Activated CD4-positive, alpha-beta memory T cell treated with anti-CD3 and anti-CD28 coated beads, Interleukin-2, amount 10 ng/mL, durations not matched to agents 7 days and 5 days (primary cell): ENCODE measurements around the gene CSF2. TPM values are rescaled to one million over a fixed set of nuclear protein-coding genes. Genes with fewer than 3 reads are reported as not detected.

Experiments used
- CTCF ChIA-PET: fragments of 350-600 bp; sonication (Branson Sonifier 250); formaldehyde crosslinking; loops from one replicate; lab custom pipeline; 2021; ENCODE audit warnings: antibody characterized with exemption, inconsistent platforms; lab: Charles Lee
- POLR2A ChIA-PET: fragments of 350-600 bp; sonication (Branson Sonifier 250); formaldehyde crosslinking; loops from one replicate; lab custom pipeline; 2021; ENCODE audit warnings: antibody characterized with exemption; lab: Charles Lee
- DNase-seq: peaks from one replicate; pipeline ENCODE4 v3.0.0-alpha.2; 2020
- H3K27ac Mint-ChIP-seq: one replicate; pipeline ENCODE4 v1.8.0; 2021; ENCODE audit warnings: mild to moderate bottlenecking, mixed read lengths
- H3K27me3 Mint-ChIP-seq: one replicate; pipeline ENCODE4 v1.8.0; 2021; ENCODE audit warnings: mixed read lengths
- H3K36me3 Mint-ChIP-seq: one replicate; pipeline ENCODE4 v1.8.0; 2021; ENCODE audit warnings: low read depth, mixed read lengths
- H3K4me1 Mint-ChIP-seq: one replicate; pipeline ENCODE4 v1.8.0; 2021; ENCODE audit warnings: mixed read lengths
- H3K4me3 Mint-ChIP-seq: one replicate; pipeline ENCODE4 v1.8.0; 2021; ENCODE audit warnings: mild to moderate bottlenecking, mixed read lengths
- H3K9me3 Mint-ChIP-seq: one replicate; pipeline ENCODE4 v1.8.0; 2021; ENCODE audit warnings: mixed read lengths
- total RNA-seq, 2 experiments: library from RNA; stranded (reverse); gene quantifications; one replicate each; pipeline ENCODE4 v1.2.3, GENCODE V29; 2021

CSF2 gene
- total RNA-seq, 2 experiments from 2014 or later = 30.8 to 32.7 TPM

- CTCF ChIA-PET = interaction anchor here (1.8 kb wide), 1 partner anchor 49 kb away, joined by 9 read pairs; no protein-coding TSS in a partner anchor
- H3K9me3 Mint-ChIP-seq = no peaks in the 10 kb centered on the region
- no peak overlapping the region for H3K4me3 Mint-ChIP-seq
- H3K4me1 Mint-ChIP-seq = peaks cover 64% of the 10 kb centered on the region
- H3K27me3 Mint-ChIP-seq = peaks cover 26% of the 10 kb centered on the region
- no peaks in the 10 kb centered on the region for H3K36me3 Mint-ChIP-seq
- H3K27ac Mint-ChIP-seq = peak overlapping the region; percentile 70
- peak; percentile 15 for DNase-seq
- POLR2A ChIA-PET = interaction anchor here (1.0 to 2.5 kb wide), 4 partner anchors 29 to 83 kb away, joined by 3 to 15 read pairs (median 9); no protein-coding TSS in a partner anchor
Measured at GRCh38 chr5:132056610-132057497, 16.7 kb upstream of the CSF2 start.

GRCh38 chr5:132057498-132058255 is 15.9 kb upstream of the CSF2 start:
- H3K4me3 Mint-ChIP-seq = no peak overlapping the region
- H3K36me3 Mint-ChIP-seq = no peaks in the 10 kb centered on the region
- peaks cover 19% of the 10 kb centered on the region for H3K27me3 Mint-ChIP-seq
- POLR2A ChIA-PET = interaction anchor here (0.6 to 2.3 kb wide), 7 partner anchors 19 to 468 kb away, joined by 3 to 15 read pairs (median 5); partner anchors contain the start of gene FNIP1
- peaks cover 64% of the 10 kb centered on the region for H3K4me1 Mint-ChIP-seq
- CTCF ChIA-PET = interaction anchor here (0.8 to 2.0 kb wide), 3 partner anchors 50 to 468 kb away, joined by 5 to 9 read pairs (median 9); no protein-coding TSS in a partner anchor
- no peaks in the 10 kb centered on the region for H3K9me3 Mint-ChIP-seq
- H3K27ac Mint-ChIP-seq = peak overlapping the region; percentile 61
- DNase-seq = peak; percentile 15

- DNase-seq = no peak
- POLR2A ChIA-PET = interaction anchor here (0.7 to 2.3 kb wide), 7 partner anchors 16 to 469 kb away, joined by 3 to 15 read pairs (median 4); partner anchors contain the start of gene FNIP1
- H3K27ac Mint-ChIP-seq = no peak overlapping the region
- no peaks in the 10 kb centered on the region for H3K36me3 Mint-ChIP-seq
- H3K4me1 Mint-ChIP-seq = peaks cover 72% of the 10 kb centered on the region
- CTCF ChIA-PET = interaction anchor here (0.8 to 2.0 kb wide), 3 partner anchors 51 to 469 kb away, joined by 5 to 9 read pairs (median 9); no protein-coding TSS in a partner anchor
- peaks cover 10% of the 10 kb centered on the region for H3K27me3 Mint-ChIP-seq
- H3K9me3 Mint-ChIP-seq = no peaks in the 10 kb centered on the region
- no peak overlapping the region for H3K4me3 Mint-ChIP-seq
Measured at GRCh38 chr5:132058646-132059042, 14.9 kb upstream of the CSF2 start.

GRCh38 chr5:132059043-132059695 is 14.4 kb upstream of the CSF2 start:
- DNase-seq = peak; percentile 76
- no peaks in the 10 kb centered on the region for H3K36me3 Mint-ChIP-seq
- no peaks in the 10 kb centered on the region for H3K9me3 Mint-ChIP-seq
- H3K4me3 Mint-ChIP-seq = no peak overlapping the region
- peak overlapping the region; percentile 44 for H3K27ac Mint-ChIP-seq
- H3K4me1 Mint-ChIP-seq = peaks cover 76% of the 10 kb centered on the region
- ChIA-PET CTCF (interaction anchor here (2.0 kb wide), 1 partner anchor 469 kb away, joined by 9 read pairs; no protein-coding TSS in a partner anchor), POLR2A (interaction anchor here (0.7 to 2.3 kb wide), 6 partner anchors 17 to 423 kb away, joined by 3 to 15 read pairs (median 4); partner anchors contain the start of gene FNIP1)
- H3K27me3 Mint-ChIP-seq = peaks cover 8% of the 10 kb centered on the region

GRCh38 chr5:132059696-132060500 is 13.7 kb upstream of the CSF2 start:
- peaks cover 74% of the 10 kb centered on the region for H3K4me1 Mint-ChIP-seq
- no peaks in the 10 kb centered on the region for H3K9me3 Mint-ChIP-seq
- ChIA-PET CTCF (interaction anchor here (0.8 to 5.6 kb wide), 3 partner anchors 52 to 471 kb away, joined by 3 to 79 read pairs (median 53); no protein-coding TSS in a partner anchor), POLR2A (interaction anchor here (2.0 kb wide), 2 partner anchors 263 to 424 kb away, joined by 4 to 5 read pairs; partner anchors contain the start of gene FNIP1)
- H3K36me3 Mint-ChIP-seq = no peaks in the 10 kb centered on the region
- DNase-seq = no peak
- H3K4me3 Mint-ChIP-seq = no peak overlapping the region
- H3K27me3 Mint-ChIP-seq = peaks cover 8% of the 10 kb centered on the region
- H3K27ac Mint-ChIP-seq = peak overlapping the region; percentile 44

- ChIA-PET CTCF (interaction anchor here (0.6 to 5.6 kb wide), 11 partner anchors 7 to 471 kb away, joined by 3 to 79 read pairs (median 3); no protein-coding TSS in a partner anchor), POLR2A (interaction anchor here (0.9 kb wide), 1 partner anchor 427 kb away, joined by 3 read pairs; no protein-coding TSS in a partner anchor)
- H3K36me3 Mint-ChIP-seq = no peaks in the 10 kb centered on the region
- peak; percentile 15 for DNase-seq
- peaks cover 74% of the 10 kb centered on the region for H3K4me1 Mint-ChIP-seq
- H3K4me3 Mint-ChIP-seq = no peak within 1 kb of the TSS
- peak within 1 kb of the TSS; percentile 44 for H3K27ac Mint-ChIP-seq
- H3K9me3 Mint-ChIP-seq = no peaks in the 10 kb centered on the region
- H3K27me3 Mint-ChIP-seq = peaks cover 8% of the 10 kb centered on the region
Measured at GRCh38 chr5:132060501-132061161, 13.0 kb upstream of the CSF2 start, which contains the start of gene IL3. TSS of gene IL3 (plus strand) at chr5:132060655. CDS start at chr5:132060707, 52 bp downstream.

GRCh38 chr5:132063090-132063911 is 10.3 kb upstream of the CSF2 start:
- H3K36me3 Mint-ChIP-seq = no peaks in the 10 kb centered on the region
- peak; percentile 82 for DNase-seq
- no peaks in the 10 kb centered on the region for H3K9me3 Mint-ChIP-seq
- ChIA-PET POLR2A (interaction anchor here (1.7 to 2.0 kb wide), 2 partner anchors 43 to 62 kb away, joined by 5 to 7 read pairs; no protein-coding TSS in a partner anchor), CTCF (interaction anchor here (0.5 to 5.7 kb wide), 47 partner anchors 8 to 689 kb away, joined by 3 to 79 read pairs (median 4); partner anchors contain the start of genes ACSL6 and SLC22A5)
- no peaks in the 10 kb centered on the region for H3K27me3 Mint-ChIP-seq
- H3K4me1 Mint-ChIP-seq = peaks cover 51% of the 10 kb centered on the region
- no peak overlapping the region for H3K4me3 Mint-ChIP-seq
- peak overlapping the region; percentile 61 for H3K27ac Mint-ChIP-seq

- no peak for DNase-seq
- no peaks in the 10 kb centered on the region for H3K36me3 Mint-ChIP-seq
- ChIA-PET CTCF (interaction anchor here (0.7 to 5.7 kb wide), 20 partner anchors 10 to 641 kb away, joined by 3 to 79 read pairs (median 6); partner anchors contain the start of genes CSF2 and SLC22A5), POLR2A (interaction anchor here (1.0 kb wide), 1 partner anchor 38 kb away, joined by 3 read pairs; no protein-coding TSS in a partner anchor)
- peaks cover 42% of the 10 kb centered on the region for H3K4me1 Mint-ChIP-seq
- H3K27me3 Mint-ChIP-seq = no peaks in the 10 kb centered on the region
- H3K4me3 Mint-ChIP-seq = no peak overlapping the region
- H3K9me3 Mint-ChIP-seq = no peaks in the 10 kb centered on the region
- no peak overlapping the region for H3K27ac Mint-ChIP-seq
Measured at GRCh38 chr5:132064140-132064539, 9.4 kb upstream of the CSF2 start.

- no peaks in the 10 kb centered on the region for H3K9me3 Mint-ChIP-seq
- no peak overlapping the region for H3K27ac Mint-ChIP-seq
- peak; percentile 85 for DNase-seq
- ChIA-PET POLR2A (interaction anchor here (1.0 kb wide), 1 partner anchor 37 kb away, joined by 3 read pairs; no protein-coding TSS in a partner anchor), CTCF (interaction anchor here (0.6 to 5.7 kb wide), 19 partner anchors 9 to 476 kb away, joined by 3 to 79 read pairs (median 5); partner anchors contain the start of gene CSF2)
- H3K27me3 Mint-ChIP-seq = no peaks in the 10 kb centered on the region
- H3K4me1 Mint-ChIP-seq = peaks cover 35% of the 10 kb centered on the region
- no peaks in the 10 kb centered on the region for H3K36me3 Mint-ChIP-seq
- H3K4me3 Mint-ChIP-seq = no peak overlapping the region
Measured at GRCh38 chr5:132064738-132065331, 8.8 kb upstream of the CSF2 start.
